ENCODE measurements around the gene CSPG4. TPM values are rescaled to one million over a fixed set of nuclear protein-coding genes. Genes with fewer than 3 reads are reported as not detected.
A peak's percentile ranks its signal among the peaks of the same experiment; 100 is the strongest.
"Not testable (repeated sequence)": the region's sequence is repeated elsewhere in the genome, so short reads cannot be mapped to it uniquely, and the experiment has no call there.

CSPG4 gene
- polyA plus RNA-seq, 1 experiment = 5.8 TPM

DNA sequence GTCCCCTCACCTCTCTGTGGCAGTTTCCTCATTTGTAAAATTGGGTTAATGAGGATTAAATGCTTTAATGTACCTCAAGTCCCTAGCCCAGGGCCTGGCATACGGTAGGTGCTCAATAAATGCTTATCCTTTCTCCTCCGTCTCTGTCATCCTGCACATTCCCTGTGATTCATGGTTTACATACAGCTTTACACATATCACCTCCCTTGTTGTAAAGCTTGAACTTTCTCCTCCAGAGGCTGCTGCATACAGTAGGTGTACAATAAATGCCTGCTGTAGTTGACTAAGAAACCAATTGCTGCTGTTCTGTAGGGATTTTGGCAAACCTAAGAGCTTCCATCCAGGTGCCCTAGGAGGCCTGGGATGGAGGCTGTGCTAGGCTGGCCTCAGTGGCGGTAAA, 1.5 kb upstream of the CSPG4 start:
- H3K4me3 ChIP-seq (ENCODE audit: low read depth, low read length) = no peak overlapping the region
- H3K9me3 ChIP-seq (ENCODE audit: control insufficient read depth, insufficient read depth, low read length) = no peaks in the 10 kb centered on the region; the same call in 1 of the 2 replicates
- CTCF ChIA-PET = interaction anchor here (1.8 kb wide), 1 partner anchor 88 kb away, joined by 4 read pairs; no protein-coding TSS in a partner anchor
- H3K27ac ChIP-seq (ENCODE audit: low read depth, low read length) = no peak overlapping the region
- no peaks in the 10 kb centered on the region for H3K27me3 ChIP-seq (ENCODE audit: control insufficient read depth, insufficient read depth, low read length)
- TF ChIP-seq, protein P1, sequence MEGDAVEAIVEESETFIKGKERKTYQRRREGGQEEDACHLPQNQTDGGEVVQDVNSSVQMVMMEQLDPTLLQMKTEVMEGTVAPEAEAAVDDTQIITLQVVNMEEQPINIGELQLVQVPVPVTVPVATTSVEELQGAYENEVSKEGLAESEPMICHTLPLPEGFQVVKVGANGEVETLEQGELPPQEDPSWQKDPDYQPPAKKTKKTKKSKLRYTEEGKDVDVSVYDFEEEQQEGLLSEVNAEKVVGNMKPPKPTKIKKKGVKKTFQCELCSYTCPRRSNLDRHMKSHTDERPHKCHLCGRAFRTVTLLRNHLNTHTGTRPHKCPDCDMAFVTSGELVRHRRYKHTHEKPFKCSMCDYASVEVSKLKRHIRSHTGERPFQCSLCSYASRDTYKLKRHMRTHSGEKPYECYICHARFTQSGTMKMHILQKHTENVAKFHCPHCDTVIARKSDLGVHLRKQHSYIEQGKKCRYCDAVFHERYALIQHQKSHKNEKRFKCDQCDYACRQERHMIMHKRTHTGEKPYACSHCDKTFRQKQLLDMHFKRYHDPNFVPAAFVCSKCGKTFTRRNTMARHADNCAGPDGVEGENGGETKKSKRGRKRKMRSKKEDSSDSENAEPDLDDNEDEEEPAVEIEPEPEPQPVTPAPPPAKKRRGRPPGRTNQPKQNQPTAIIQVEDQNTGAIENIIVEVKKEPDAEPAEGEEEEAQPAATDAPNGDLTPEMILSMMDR (IDR thresholded peaks at IDR 0.05; ENCODE audit: low read depth, low read length) = no peak
- DNase-seq (ENCODE audit: low read depth, low spot score) = no peak
- POLR2A ChIA-PET = no interaction called here

DNA sequence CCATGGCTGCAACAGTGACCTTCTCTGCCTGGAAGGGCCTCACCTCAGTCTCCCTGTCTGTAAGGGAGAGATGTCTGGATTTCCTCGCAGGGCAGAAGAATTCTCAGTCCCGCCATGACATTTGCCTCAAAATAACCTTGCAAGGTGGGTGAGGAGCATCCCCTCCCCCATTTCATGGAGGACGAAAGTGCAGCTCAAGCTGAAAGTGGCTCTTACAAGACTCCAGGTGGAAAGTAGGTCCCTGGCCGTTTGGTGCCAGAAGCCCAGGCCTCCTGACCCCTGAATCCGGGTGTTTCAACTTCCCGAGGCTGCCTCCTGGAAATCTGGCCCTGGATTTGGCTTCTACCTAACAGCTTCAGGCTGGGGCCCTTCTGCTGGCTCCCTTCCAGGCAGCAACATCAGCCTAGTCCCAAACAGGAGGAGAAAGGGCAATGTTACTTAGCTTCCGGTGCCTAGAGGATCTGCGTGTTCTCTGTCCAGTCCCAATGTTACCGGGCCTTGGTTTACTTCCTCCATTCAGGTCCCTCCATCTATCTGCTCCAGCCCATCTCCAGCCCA, 769 bp upstream of the CSPG4 start:
- POLR2A ChIA-PET = interaction anchor here (1.8 to 1.9 kb wide), 2 partner anchors 10 to 25 kb away, joined by 5 to 8 read pairs; a partner anchor contains a TSS

DNA sequence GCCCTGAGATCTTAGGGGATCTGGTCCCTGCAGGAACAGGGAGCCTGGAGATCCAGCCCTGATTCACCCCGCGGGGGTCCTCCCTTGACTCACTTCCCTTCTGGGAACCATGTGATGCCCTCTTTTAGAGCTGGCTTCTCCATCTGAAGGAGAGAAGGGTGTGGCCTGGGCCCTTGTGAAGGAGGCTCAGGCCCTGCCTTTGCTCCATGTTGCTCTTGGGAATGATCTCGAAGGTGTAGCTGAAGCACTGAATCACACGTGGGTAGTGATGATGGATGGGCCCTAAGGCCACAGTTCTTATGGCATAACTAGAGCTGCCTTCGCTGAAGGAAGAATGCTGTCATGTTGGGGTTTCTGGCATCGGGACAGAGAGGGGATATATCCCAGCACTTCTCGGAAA, 1.2 kb downstream of the CSPG4 start:
- H3K27ac ChIP-seq (ENCODE audit: low read depth, low read length); H3K9me3 ChIP-seq (ENCODE audit: control insufficient read depth, insufficient read depth, low read length); DNase-seq (ENCODE audit: low read depth, low spot score); POLR2A ChIA-PET; CTCF ChIA-PET; H3K27me3 ChIP-seq (ENCODE audit: control insufficient read depth, insufficient read depth, low read length): not testable (repeated sequence)
- H3K4me3 ChIP-seq (ENCODE audit: low read depth, low read length) = peak overlapping the region; percentile 77

More for the DNA sequence above, 769 bp upstream of the CSPG4 start:
- H3K9me3 ChIP-seq (ENCODE audit: control insufficient read depth, insufficient read depth, low read length) = no peaks in the 10 kb centered on the region; the same call in 1 of the 2 replicates
- CTCF ChIA-PET = interaction anchor here (1.8 kb wide), 1 partner anchor 89 kb away, joined by 4 read pairs; no protein-coding TSS in a partner anchor
- no peak overlapping the region for H3K27ac ChIP-seq (ENCODE audit: low read depth, low read length)
- no peak for DNase-seq (ENCODE audit: low read depth, low spot score)
- TF ChIP-seq, protein P1 (IDR thresholded peaks at IDR 0.05; ENCODE audit: low read depth, low read length) = no peak
- no peaks in the 10 kb centered on the region for H3K27me3 ChIP-seq (ENCODE audit: control insufficient read depth, insufficient read depth, low read length)
- no peak overlapping the region for H3K4me3 ChIP-seq (ENCODE audit: low read depth, low read length)

DNA sequence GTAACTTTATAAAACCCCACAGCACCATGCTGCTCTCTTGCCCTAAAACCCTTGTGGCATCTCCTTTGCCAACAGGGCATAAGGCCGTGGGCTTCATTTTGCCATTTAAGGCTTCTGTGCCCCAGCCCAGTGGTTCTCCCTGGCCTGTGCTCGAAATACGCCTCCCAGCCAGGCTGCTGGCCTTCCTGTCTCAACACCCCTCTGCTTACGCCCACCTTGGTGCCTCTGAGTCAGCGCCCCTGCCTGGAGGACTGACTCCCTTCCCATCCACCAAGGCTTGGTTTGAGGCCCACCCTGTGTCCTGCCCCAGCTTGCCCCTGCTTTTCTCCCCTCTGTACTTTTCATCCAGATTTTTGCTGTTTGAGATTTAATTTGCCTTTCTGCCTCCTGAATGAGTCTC, 1.8 kb downstream of the CSPG4 start:
- H3K9me3 ChIP-seq (ENCODE audit: control insufficient read depth, insufficient read depth, low read length); DNase-seq (ENCODE audit: low read depth, low spot score); H3K27me3 ChIP-seq (ENCODE audit: control insufficient read depth, insufficient read depth, low read length); CTCF ChIA-PET; H3K4me3 ChIP-seq (ENCODE audit: low read depth, low read length); H3K27ac ChIP-seq (ENCODE audit: low read depth, low read length); POLR2A ChIA-PET: not testable (repeated sequence)

DNA sequence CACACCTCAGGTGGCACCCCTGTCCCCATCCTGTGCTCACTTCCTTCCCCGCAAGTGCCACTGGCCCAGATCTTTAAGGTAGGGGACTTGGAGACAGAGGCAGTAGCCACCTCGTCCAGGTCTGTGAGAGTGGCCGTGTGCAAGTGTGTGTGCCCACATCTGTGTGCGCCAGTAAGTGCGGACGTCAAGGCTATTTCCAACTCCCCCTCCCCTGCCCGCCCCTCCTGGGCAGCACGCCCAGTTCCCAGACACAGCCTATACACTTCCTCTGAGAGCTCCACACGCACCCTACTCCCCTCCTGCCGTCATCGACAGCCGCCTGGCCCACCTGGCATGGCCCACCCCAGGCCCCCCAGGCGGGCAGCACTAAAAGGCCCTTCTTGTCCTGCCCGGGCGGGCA, 3.2 kb downstream of the CSPG4 start:
- H3K27ac ChIP-seq (ENCODE audit: low read depth, low read length); H3K27me3 ChIP-seq (ENCODE audit: control insufficient read depth, insufficient read depth, low read length); POLR2A ChIA-PET; CTCF ChIA-PET; H3K4me3 ChIP-seq (ENCODE audit: low read depth, low read length); H3K9me3 ChIP-seq (ENCODE audit: control insufficient read depth, insufficient read depth, low read length); DNase-seq (ENCODE audit: low read depth, low spot score): not testable (repeated sequence)

DNA sequence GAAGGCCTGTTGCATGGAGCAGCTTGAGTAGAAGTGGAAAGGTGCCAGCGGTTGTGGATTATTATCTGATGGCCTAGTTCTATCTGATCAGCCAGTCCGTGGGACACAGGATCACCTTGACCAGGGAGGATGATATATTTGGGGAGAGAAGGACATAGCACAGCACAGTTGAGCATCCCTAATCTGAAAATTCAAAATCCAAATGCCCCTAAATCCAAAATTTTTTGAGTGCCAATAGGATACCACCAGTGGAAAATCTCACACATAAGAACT, 6.0 kb downstream of the CSPG4 start:
- no peak for DNase-seq (ENCODE audit: low read depth, low spot score)
- Histone ChIP-seq H3K9me3 (ENCODE audit: control insufficient read depth, insufficient read depth, low read length) (no peaks in the 10 kb centered on the region), H3K27ac (ENCODE audit: low read depth, low read length) (no peak overlapping the region), H3K27me3 (ENCODE audit: control insufficient read depth, insufficient read depth, low read length) (no peaks in the 10 kb centered on the region), H3K4me3 (ENCODE audit: low read depth, low read length) (no peak overlapping the region)
- ChIA-PET CTCF (no interaction called here), POLR2A (no interaction called here)
- TF ChIP-seq, protein P1 (IDR thresholded peaks at IDR 0.05; ENCODE audit: low read depth, low read length) = no peak
